GM21423 (cell line): ENCODE results near the gene KCNE3.

Experiments used
- ATAC-seq: cut with Tn5 transposase; IDR thresholded peaks from one replicate; pipeline ENCODE4 v1.9.1; 2021; ENCODE audit warnings: mild to moderate bottlenecking, moderate library complexity; ENCODE audit not compliant: unreplicated experiment

KCNE3 gene, protein sequence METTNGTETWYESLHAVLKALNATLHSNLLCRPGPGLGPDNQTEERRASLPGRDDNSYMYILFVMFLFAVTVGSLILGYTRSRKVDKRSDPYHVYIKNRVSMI

DNA sequence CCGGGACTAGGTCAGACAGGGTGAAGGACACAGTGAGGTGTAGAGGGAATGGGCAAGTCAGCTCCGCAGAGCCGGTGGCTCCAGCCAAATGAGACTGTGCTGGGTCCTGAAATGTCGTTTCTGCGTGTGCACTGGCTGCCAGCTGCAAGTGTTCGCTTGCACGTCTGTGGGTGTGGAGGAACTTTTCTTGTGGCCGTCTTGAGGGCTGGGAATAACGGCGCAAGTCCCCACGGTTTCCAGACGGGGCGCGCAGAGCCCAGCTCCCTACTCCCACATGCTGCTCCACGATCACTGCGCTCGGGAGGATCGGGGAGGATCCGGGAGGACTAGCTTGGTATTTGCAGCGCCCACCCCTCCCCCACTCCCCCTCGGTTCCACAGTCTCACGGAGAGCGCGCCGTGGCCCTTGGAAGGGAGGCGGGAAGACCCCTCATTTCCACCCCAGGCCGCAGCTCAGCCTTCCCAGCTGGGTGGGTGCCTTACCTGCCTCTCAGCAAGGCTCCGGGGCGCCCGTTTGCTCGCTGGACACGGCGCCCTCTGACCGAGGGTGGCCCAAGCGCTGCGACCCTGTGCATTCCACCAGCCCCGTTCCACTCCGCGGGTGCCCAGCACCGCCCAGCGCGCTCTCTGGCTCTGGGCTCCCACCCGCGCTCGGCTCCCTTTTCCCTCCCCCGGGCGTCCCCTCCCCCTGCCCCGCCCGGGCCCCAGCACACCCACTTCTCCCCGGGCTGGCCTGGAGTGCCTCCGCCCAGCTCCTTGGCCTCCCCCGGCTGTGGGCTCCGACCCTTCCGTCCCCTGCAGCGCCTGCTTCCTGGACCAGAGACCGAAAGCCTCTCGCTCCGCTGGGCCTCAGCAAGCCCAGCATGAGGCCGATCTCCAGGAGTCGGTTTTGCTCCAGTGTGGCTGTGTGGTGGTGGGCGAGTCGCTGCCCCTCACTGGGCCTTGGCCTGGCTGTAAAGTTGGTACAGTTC, at the start of gene KCNE3:
Gene KCNE3, minus strand, starts transcription at position 634 of the 970 bp plus-strand sequence. CDS start 9,986 bp downstream, outside the sequence.
- ATAC-seq: no peak

GRCh38 chr11:74507582-74507981, 40.2 kb upstream of the KCNE3 start:
- no peak for ATAC-seq

DNA sequence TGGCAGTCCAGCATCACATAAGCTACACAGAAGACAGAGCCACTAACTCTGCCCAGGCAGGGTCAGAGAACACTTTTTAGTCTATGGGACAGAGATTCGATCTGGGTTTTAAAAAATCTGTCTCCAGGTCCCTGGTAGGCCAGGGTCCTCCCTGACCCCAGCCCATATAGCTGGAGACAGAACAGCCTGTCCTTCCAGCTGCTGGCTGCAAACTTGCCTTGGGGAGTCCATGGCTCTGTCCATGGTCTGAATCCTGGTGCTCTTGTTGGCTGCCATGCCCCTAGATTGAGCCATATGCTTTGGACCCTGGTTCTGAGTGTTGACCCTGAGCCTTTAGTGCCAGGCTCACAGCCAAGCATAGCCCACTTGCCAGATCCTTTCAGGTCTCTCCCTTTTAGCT, 39.5 kb upstream of the KCNE3 start:
- ATAC-seq: no peak

- no peak for ATAC-seq
Measured at GRCh38 chr11:74505911-74506310, 38.6 kb upstream of the KCNE3 start.

DNA sequence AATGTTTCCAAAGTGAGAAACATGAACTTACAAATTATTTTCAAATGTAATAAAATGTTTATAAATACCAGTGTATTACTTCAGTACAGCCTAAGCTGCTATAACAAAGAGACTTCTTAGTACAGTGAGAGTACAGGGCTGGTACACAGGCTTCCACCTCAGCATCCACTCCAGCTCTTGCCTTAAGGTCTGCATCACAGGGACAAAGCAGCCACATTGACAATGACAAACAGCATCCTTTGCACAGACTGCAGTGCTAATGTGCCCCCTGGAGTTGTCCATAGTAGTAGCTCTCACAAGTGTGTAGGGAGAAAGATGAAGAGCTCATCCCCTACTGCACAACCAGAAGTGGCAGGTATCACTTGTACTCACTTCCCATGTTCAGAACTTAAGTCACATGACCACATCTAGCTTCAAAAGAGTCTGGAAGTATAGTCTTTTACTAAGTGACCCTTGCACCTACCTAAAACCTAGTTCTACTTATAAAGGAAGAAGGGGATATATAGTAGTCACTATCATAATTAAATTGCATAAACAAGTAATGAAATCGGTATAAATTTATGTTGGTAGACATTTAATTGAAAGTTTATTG, 36.8 kb upstream of the KCNE3 start:
- ATAC-seq: no peak

DNA sequence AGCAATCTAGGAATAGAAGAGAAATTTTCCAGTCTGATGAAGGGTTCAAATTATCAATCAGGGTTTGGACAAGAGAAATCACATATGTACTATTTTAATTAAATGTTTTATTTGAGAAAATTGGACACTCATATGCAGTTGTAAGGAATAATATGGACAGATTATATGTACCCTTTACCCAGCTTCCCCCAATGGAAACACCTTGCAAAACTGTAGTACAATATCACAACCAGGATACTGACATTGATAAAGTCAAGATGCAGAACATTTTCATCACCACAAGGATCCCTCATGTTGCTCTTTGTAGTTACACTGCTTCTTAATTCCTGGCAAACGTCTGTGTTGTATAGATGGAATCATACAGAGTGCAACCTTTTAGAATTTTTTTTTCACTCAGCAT, 27.6 kb upstream of the KCNE3 start:
- no peak for ATAC-seq

- ATAC-seq: no peak
Measured at GRCh38 chr11:74493791-74494630, 26.7 kb upstream of the KCNE3 start.

GRCh38 chr11:74492974-74493790, 25.8 kb upstream of the KCNE3 start, which contains the start of gene LIPT2:
Gene LIPT2, minus strand, starts transcription at chr11:74493724. Its CDS starts 21 bp downstream, at chr11:74493703.
- peak; percentile 96 for ATAC-seq

GRCh38 chr11:74492084-74492483, 24.7 kb upstream of the KCNE3 start:
- no peak for ATAC-seq

GRCh38 chr11:74490941-74491340, 23.6 kb upstream of the KCNE3 start:
- no peak for ATAC-seq

DNA sequence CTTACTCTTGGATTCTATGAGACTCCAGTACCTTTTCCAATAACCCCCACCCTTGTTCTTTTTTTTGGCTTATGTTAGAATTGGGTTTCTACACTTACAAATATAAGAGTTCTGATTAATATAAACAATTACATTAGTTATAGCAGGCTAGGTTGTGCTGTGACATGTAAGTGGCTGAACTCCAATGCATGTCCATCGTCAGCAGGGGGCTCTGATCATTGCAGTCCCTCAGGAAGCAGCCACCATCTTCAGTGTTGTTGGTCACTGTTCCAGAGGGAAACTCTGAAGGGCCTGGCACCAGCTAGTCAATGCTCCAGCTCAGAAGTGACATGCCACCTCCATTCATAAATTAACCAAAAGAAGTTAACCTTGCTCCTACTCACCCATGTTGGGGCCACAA, 20.5 kb upstream of the KCNE3 start:
- ATAC-seq: no peak

GRCh38 chr11:74485868-74486267, 18.5 kb upstream of the KCNE3 start:
- no peak for ATAC-seq

DNA sequence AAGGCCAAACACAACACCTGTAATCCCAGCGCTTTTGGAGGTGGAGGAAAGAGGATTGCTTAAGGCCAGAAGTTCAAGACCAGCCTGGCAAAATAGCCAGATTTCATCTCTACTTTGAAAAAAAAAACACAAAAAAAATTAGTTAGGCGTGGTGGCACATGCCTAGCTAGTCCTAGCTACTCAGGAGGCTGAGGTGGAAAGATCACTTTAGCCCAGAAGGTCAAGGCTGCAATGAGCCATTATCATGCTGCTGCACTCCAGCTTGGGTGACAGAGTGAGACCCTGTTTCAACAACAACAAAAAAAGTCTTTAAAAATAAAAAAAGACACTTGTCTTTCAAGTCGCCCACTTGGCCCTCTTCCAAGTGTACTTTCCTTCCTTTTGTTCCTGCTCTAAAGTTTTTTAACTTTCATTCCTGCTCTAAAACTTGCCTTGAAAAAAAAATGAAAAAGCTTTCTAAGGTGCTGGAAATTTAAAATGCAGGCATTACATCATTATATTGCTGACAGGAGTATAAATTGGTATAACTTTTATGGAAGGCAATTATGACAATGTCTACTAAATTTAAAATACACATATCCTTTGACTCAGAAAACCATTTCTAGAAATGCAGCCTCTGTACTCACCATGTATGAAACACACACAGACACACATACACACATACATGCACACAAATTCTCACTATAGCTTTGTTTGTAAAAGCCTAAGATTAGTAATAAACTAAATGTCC, 13.5 kb upstream of the KCNE3 start:
- ATAC-seq: no peak

GRCh38 chr11:74479732-74480123, 12.4 kb upstream of the KCNE3 start:
- no peak for ATAC-seq

DNA sequence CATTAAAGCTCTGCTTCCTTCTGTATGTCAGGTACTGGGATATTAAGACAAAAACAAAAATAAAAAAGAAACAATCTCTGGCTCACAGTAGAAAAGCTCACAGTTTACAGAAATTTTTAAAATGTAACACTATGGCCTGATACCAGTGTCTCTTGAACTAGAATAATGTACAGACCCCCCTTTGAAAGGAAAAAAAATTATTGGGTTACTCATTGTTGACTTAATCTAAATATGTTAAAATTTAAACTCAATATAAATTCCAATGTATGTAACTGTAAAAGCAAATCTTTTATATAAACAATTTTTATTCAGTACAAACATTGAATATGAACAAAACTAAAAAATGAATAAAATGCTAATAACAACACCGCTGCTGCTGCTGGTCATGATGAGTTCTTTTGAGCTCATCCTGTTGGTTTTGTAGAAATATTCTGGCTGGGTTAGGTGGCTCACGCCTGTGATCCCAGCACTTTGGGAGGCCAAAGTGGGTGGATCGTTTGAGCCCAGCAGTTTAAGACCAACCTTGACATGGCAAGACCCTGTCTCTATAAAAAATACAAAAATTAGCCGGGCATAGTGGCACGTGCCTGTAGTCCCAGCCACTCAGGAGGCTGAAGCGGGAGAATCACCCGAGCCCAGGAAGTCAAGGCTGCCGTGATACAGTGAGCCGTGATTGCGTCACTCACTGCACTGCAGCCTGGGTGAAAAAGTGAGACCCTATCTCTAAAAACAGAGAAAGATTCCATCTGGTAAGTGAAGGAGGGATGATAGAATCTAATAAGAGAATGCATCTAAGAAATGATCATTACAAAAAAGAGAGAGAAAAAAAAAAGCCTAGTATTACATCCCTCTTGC, 11.8 kb upstream of the KCNE3 start:
- ATAC-seq: no peak

- no peak for ATAC-seq
Measured at GRCh38 chr11:74476536-74476935, 9.2 kb upstream of the KCNE3 start.

GRCh38 chr11:74474316-74474715, 7.0 kb upstream of the KCNE3 start:
- no peak for ATAC-seq

DNA sequence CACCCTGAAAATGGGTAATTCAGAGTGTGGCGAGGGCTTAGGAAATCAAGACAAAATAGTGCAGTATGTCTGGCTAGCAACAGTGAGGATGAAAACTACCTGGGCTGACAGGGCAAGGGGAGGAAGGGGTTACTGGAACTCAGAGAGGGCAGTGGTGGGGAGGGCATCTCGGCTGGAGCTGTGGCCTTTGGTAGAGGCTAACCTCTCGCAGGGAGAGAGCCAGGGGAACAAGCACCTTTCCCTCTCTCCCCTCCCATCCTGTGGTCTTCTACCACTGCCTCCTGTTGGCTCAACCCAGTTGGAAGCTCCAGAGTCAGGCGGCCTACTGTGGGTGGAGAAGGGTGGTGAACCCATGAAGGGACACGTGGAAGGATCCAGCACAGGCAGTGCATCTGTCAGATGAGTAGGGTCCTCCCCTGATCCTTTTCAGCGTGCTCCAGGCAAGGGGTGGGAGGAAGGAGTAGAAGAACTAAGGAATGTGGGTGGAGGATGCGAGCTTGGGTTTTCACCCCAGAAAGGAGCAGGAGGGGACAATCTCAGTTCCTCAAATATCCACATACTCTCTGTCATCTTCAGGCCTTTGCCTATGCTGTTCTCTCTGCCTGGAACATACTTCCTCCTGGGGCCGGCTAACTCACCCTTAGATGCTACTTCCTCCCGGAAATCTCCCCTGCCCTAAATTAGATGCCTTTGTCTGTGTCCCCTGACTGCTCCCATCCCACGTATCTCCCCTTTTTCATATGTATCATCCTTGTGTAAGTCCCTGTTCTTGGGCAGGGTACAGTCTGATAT, 6.2 kb upstream of the KCNE3 start:
- ATAC-seq: no peak
